A204.1 (cell line): Measurements from ENCODE around the gene RELN.
A peak's percentile ranks its signal among the peaks of the same experiment; 100 is the strongest.
"Not testable (repeated sequence)": the region's sequence is repeated elsewhere in the genome, so short reads cannot be mapped to it uniquely, and the experiment has no call there.

Experiments
- FAIRE-seq: peaks from 2 replicates; lab custom pipeline; 2012; peaks lifted over from hg19 to GRCh38; lab: Jason Lieb, UNC

The RELN gene

GRCh38 chr7:103547451-103548284, 441.8 kb downstream of the RELN start:
- FAIRE-seq, result no peak

GRCh38 chr7:103542470-103542869, 447.0 kb downstream of the RELN start:
- FAIRE-seq, result no peak

GRCh38 chr7:103541947-103542346, 447.5 kb downstream of the RELN start:
- FAIRE-seq, result no peak

DNA sequence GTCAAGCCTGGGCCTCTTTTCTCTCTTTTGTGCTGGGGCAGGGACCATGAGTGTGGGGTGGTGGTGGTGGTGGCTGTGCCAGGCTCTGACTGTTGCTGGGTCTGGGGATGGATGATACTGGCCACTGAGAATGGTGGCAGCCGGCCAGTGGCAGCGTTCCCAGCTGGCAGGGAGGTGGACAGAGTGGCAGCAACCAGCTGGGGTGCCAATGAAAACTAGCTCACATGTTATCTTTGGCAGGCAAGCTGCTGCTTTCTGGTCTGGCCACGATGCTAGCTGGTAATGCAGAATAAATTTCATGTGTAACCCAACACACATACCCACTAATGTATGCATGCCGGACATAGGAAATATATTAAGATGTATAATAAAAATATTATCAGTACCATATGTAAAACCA, 448.4 kb downstream of the RELN start:
- FAIRE-seq, result no peak

DNA sequence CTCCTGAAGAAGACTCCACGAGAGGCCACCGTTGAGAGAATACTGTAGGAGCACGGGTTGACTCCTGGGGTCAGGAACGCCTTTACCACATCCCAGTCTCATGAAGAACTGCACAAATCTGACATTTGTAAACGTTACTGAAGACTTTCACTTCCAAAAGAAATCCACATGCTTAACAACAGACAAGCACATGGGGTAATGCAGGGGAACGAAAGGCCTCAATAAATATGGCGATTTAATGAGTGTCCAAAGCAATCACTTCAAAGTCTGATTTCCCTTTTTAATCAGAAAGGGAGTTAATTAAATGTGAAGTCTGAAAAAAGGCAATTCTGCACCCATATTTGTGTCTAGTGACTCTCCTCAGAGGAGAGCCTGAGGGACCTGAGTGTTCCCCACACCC, 449.1 kb downstream of the RELN start:
- no peak for FAIRE-seq

- no peak for FAIRE-seq
Measured at GRCh38 chr7:103539875-103540274, 449.6 kb downstream of the RELN start.

- FAIRE-seq, result no peak
Measured at GRCh38 chr7:103538964-103539709, 450.3 kb downstream of the RELN start.

- FAIRE-seq, result no peak
Measured at GRCh38 chr7:103533761-103534160, 455.7 kb downstream of the RELN start.

GRCh38 chr7:103532955-103533354, 456.5 kb downstream of the RELN start:
- FAIRE-seq, result no peak

DNA sequence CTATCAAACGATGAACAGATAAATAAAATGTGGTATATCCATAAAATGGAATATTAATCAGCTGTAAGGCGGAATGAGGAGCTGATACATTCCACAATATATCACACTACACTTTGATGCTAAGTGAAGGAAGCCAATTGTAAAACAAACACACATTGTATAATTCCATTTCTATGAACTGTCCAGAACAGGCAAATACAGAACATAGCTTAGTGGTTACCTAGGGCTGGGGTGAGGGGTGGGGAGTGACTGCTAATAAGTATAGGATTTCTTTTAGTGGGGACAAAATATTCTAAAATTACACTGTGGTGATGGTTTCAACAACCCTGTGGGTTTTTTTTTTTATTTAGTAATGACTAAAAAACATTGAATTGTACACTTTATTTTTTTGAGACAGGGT, 461.3 kb downstream of the RELN start:
- no peak for FAIRE-seq

DNA sequence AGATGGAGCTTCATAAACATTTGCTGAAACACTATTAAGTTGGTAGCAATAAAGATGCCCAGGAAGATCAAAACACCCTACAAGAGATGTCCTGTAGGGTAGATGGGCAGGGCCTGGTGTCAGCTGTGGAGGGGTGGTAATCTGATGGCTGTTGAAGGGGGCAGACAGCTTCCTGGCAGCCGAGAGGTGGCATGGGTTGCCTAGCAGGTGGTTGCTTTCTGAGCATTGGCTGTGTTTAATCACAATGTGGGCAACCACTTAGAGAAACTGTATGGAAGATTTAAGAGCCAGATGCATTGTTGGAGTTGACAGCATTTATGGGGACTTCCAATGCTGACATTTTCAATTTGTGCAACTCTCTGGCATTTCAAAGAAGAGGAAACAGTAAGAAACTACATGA, 463.5 kb downstream of the RELN start:
- no peak for FAIRE-seq

GRCh38 chr7:103524042-103524907, 465.2 kb downstream of the RELN start:
- FAIRE-seq, result peak; percentile 65

- FAIRE-seq, result no peak
Measured at GRCh38 chr7:103521937-103522336, 467.5 kb downstream of the RELN start.

DNA sequence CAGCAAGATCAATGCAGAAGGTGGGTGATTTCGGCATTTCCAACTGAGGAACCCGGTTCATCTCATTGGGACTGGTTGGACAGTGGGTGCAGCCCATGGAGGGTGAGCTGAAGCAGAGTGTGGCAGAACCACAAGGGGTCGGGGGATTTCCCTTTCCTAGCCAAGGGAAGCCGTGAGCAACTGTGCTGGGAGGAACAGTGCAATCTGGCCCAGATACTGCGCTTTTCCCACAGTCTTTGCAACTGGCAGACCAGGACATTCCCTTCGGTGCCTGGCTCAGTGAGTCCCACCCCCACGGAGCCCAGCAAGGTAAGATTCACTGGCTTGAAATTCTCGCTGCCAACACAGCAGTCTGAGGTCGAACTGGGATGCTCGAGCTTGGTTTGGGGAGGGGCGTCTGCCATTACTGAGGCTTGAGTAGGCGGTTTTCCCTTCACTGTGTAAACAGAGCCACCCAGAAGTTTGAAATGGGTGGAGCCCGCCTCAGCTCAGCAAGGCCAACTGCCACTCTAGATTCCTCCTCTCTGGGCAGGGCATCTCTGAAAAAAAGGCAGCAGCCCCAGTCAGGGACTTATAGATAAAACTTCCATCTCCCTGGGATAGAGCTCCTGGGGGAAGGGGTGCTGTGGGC, 484.8 kb downstream of the RELN start:
- FAIRE-seq, result no peak

GRCh38 chr7:103501206-103501605, 488.3 kb downstream of the RELN start:
- FAIRE-seq, result no peak

DNA sequence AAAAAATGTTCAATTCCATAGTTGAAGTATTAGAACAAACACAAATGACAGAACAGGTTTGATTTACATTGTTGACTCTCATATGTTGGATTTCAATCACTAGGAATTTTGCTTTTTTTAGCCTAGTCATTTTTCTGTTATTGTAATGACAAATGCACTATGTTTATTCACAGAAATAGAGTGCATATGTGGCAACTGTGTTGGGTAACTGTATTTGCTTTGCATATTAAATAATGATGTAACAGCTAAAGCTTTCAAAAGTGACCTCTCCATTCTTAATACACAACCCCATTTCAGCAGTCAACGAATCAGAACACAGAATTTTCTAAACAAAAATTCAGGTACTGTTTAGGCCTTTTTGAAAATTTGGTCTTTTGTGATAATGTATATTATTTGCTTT, 489.5 kb downstream of the RELN start:
- FAIRE-seq, result no peak

DNA sequence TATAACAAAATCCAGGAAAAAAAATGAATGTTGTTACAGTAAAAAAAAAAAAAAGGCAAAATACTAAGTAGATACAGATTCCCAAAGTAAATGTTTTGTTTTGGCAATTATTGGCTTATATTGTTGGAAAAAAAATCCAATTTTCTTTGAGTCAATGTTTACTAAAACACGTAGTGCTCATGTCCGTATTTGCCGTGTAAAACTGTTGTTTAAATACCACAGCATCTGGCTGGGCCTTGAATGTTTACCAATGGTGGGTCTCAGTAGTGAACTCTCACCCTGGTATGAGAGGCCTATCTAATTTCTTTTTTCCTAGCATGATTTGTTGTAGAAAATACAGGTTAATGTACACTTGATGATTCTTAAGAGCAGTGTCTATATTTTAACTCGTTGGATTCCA, 502.0 kb downstream of the RELN start:
- no peak for FAIRE-seq

DNA sequence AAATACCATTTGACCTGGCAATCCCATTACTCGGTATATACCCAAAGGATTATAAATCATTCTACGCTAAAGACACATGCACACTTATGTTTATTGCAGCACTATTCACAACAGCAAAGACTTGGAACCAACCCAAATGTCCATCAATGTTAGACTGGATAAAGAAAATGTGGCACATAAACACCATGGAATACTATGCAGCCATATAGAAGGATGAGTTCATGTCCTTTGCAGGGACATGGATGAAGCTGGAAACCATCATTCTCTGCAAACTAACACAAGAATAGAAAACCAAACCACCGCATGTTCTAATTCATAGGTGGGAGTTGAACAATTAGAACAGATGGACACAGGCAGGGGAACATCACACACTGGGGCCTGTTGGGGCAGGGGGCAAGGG, 502.6 kb downstream of the RELN start:
- FAIRE-seq, result not testable (repeated sequence)

GRCh38 chr7:103480771-103481170, 508.7 kb downstream of the RELN start:
- no peak for FAIRE-seq

DNA sequence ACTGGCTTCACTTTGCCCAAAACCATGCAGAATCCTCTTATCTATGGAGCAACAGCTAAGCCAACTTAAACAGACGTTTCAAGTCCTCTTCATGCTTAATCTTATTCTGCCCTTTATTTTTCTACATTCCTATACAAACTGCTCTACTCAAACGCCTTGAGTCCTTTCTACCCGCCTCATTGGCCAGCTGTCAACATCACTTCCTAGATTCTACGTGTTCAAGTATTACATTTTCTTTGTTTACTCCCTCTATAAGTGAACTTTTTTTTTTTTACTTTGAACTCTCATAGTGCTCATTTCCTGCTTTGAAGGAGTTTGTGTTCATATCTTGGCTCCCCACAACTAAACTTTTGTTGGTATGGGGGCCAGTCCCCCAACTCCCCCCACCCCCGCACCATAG, 514.5 kb downstream of the RELN start:
- no peak for FAIRE-seq

GRCh38 chr7:103469095-103469948, 520.1 kb downstream of the RELN start:
- FAIRE-seq, result no peak
